ENCODE measurements around the gene HDLBP. TPM values are rescaled to one million over a fixed set of nuclear protein-coding genes. Genes with fewer than 3 reads are reported as not detected.
"Not testable (repeated sequence)": the region's sequence is repeated elsewhere in the genome, so short reads cannot be mapped to it uniquely, and the experiment has no call there.

The HDLBP gene
- total RNA-seq, 1 donor from 2014 or later, result 326 TPM

DNA sequence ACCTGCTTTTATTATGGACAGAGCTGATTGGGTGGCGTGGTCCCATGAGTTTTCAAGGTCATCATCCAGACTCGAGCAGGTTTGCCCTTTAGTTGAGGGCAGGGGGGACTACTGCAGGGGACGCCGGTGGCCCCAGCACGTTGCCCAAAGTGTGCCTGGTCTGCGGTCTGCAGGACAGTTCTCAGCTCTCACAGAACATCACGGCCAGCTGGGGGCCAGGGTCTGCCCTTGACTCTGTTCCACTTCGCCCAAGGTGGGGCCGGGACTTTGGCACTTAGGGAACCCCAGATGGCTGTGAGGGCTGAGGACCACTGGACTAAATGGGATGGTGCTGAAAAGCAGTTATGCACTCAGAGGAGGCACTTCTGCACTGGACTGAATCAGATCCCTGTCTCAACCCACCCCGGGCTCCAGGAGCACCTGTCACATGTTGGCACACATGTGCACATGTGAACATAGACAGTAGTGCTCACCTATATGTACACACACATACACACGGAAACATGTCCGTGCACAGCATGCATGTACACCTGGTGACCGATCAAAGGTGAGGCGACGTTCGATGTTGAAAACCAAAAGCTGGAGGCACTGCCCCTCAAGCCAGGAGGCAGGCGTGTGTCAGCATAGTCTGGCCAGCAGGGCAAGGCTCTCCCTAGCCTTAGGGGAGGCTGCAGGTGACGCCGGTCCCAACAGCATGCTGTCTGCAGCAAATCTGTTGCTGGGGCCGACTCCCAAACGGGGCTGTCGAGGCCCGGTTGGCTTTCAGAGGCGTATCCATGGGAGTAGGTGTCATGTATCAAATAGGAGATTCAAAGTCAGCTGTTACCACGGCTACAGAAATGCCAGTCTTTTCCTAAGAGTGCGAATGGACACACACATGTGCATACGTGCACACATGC lies 116.8 kb downstream of the HDLBP start:
- no peak for TF ChIP-seq CTCF (conservative IDR thresholded peaks at IDR 0.05; ENCODE audit: low read depth, low read length)
- no peak overlapping the region for H3K4me3 ChIP-seq (ENCODE audit: low read depth, low read length)
- DNase-seq (ENCODE audit: low read depth), result no peak

DNA sequence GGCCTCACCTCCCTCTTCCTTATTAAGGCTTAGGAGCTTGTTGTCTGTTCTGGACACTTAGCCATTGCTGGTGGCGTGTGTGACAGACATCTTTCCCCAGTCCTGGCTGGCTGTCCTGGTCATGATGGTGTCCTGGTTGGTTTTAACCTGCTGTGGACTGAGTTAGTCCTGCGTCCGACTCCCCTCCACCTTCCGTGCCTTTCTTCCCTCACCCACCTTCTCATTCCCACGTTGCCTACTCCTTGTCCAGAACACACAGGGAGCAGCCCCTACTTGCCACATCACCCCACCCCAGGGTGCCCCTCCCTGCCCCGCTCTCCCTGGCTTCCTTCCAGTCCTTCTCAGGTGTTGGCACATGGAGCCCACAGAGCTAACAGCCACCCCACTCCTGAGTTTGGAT lies 117.5 kb downstream of the HDLBP start:
- no peak overlapping the region for H3K4me3 ChIP-seq (ENCODE audit: low read depth, low read length)
- no peak for TF ChIP-seq CTCF (conservative IDR thresholded peaks at IDR 0.05; ENCODE audit: low read depth, low read length)
- DNase-seq (ENCODE audit: low read depth), result no peak

- not testable (repeated sequence) for DNase-seq (ENCODE audit: low read depth); H3K4me3 ChIP-seq (ENCODE audit: low read depth, low read length)
Measured at GRCh38 chr2:241197246-241197645, 118.2 kb downstream of the HDLBP start.

GRCh38 chr2:241195506-241196130 lies 119.9 kb downstream of the HDLBP start:
- H3K4me3 ChIP-seq (ENCODE audit: low read depth, low read length), result no peak overlapping the region
- TF ChIP-seq CTCF (conservative IDR thresholded peaks at IDR 0.05; ENCODE audit: low read depth, low read length), result no peak

DNA sequence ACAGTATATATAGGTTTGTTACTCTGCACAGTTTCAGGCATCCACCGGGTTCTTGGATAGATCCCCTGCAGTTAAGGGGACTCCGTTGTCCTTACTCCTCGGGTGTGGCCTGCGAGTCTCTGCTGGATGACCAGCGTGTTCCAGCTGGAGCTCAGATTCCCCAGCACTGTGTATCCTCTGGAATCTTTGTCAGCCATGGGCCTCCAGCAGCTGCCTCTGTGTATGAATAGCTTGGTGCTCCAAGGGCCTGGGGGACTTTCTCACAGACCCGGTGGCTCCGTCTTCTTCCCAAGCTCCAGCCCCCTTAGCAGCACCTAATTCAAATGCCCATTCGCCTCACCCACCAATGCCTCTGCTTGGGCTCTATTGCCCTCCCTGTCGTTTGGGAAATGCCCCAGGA lies 120.7 kb downstream of the HDLBP start:
- no peak overlapping the region for H3K4me3 ChIP-seq (ENCODE audit: low read depth, low read length)
- TF ChIP-seq CTCF (conservative IDR thresholded peaks at IDR 0.05; ENCODE audit: low read depth, low read length), result no peak
- DNase-seq (ENCODE audit: low read depth), result no peak

More at GRCh38 chr2:241195506-241196130, 119.9 kb downstream of the HDLBP start:
- no peak for DNase-seq (ENCODE audit: low read depth)

DNA sequence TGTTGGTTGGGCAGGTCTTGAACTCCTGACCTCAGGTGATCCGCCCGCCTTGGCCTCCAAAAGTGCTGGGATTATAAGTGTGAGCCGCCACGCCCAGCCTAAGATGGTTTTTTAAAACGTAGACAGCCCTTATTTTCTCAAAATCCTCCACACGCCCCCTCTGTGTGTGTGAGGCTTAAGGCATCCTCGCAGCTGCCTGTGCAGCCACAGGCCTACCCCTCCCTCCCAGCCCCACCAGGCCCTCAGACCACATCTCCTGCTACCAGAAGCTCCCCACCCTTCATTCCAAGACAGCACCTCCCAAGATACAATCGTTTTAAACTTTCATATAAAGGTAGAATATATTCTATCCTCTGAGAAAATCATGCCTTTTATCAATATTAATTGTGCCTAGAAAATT lies 122.2 kb downstream of the HDLBP start:
- H3K4me3 ChIP-seq (ENCODE audit: low read depth, low read length), result no peak overlapping the region
- DNase-seq (ENCODE audit: low read depth), result no peak
- no peak for TF ChIP-seq CTCF (conservative IDR thresholded peaks at IDR 0.05; ENCODE audit: low read depth, low read length)

DNA sequence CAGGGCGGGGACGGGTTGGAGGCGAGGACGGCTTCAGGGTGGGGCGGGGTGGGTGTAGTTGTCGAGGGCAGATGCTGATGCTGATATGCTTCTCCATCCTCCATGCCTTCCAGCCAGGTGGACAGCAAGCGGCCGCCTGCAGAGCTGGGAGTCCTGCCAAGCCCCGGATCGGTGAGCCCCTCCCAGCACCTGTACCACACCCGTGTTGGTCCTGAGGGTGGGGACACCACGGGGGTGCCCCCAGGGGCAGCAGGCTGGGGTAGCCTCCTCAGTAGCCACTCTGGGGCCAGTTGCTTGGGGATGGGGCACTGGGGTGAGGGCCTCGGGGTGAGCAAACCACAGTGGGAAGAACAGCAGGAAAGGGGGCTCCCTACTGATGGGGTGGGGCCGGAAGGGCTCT lies 124.4 kb downstream of the HDLBP start:
- TF ChIP-seq CTCF (conservative IDR thresholded peaks at IDR 0.05; ENCODE audit: low read depth, low read length), result no peak
- no peak overlapping the region for H3K4me3 ChIP-seq (ENCODE audit: low read depth, low read length)
- no peak for DNase-seq (ENCODE audit: low read depth)

All from epithelial cell of proximal tubule (primary cell).